ENCODE data around the gene SRSF7. TPM values are rescaled to one million over a fixed set of nuclear protein-coding genes. Genes with fewer than 3 reads are reported as not detected.
"Not testable (repeated sequence)": the region's sequence is repeated elsewhere in the genome, so short reads cannot be mapped to it uniquely, and the experiment has no call there.

Gene SRSF7
- total RNA-seq, 1 experiment from 2014 or later = 377 TPM

DNA sequence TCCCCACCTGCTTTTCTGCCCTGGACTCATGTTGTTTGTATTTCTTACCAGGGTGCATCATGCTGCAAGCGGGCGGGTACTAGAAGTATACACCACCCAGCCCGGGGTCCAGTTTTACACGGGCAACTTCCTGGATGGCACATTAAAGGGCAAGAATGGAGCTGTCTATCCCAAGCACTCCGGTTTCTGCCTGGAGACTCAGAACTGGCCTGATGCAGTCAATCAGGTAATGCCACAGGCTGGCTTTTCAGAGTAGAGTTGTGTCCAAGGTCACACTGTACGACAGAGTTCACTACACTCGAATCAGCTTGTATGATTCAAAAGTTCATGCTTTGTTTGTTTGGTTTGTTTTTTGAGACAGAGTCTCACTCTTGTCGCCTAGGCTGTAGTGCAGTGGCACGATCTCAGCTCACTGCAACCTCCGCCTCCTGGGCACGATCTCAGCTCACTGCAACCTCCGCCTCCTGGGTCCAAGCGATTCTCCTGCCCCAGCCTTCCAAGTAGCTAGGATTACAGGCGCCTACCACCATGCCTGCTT, 19.4 kb downstream of the SRSF7 start:
- DNase-seq (ENCODE audit: low read depth) = no peak

DNA sequence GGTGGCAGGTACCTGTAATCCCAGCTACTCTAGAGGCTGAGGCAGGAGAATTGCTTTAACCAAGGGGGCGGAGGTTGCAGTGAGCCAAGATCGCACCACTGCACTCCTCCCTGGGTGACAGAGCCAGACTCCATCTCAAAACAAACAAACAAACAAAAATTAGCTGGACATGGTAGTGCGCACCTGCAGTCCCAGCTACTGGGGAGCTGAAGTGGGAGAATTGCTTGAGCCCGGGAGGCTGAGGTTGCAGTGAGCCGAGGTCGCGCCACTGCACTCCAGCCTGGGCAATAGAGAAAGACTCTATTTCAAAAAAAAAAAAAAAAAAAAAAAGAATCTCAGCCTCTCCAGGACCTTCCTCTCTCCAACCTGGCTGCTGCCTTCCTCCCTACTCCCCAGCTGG, 20.1 kb downstream of the SRSF7 start:
- no peak for DNase-seq (ENCODE audit: low read depth)

DNA sequence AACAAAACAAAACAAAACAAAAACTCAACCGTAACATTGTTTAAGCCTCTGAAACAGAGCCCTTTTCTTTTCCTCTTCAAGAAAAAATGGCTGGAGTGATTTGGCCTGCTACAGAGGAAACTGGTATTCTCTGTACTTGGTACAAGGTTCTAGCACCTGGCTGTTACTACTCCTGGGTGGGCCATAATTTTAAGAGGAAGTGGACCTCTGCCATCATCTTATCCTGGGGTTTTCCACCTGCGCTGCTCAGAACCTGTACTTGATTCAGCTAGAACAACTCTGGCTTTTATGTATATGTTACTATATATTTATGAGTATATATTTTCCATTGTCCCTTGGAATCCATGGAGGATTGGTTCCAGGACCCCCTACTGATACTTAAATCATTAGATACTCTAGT, 22.5 kb downstream of the SRSF7 start:
- DNase-seq (ENCODE audit: low read depth) = no peak

DNA sequence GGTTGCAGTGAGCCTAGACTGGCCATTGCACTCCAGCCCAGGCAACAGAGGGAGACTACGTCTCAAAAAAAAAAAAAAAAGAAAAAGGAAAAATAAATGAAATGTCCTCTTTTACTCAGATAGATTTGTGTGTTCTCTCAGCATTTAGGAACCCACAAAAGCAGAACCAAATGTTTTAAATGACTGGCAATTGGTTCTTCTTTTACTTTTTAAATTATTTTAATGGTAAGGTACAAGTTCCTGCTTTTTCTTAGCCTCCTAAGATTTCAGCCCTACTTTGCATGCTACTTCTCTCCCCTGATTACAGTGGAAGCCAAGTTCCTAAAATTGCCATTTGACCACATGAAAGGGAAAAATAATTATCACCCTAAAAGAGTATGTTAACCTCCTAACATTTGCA, 23.5 kb downstream of the SRSF7 start:
- DNase-seq (ENCODE audit: low read depth) = no peak

DNA sequence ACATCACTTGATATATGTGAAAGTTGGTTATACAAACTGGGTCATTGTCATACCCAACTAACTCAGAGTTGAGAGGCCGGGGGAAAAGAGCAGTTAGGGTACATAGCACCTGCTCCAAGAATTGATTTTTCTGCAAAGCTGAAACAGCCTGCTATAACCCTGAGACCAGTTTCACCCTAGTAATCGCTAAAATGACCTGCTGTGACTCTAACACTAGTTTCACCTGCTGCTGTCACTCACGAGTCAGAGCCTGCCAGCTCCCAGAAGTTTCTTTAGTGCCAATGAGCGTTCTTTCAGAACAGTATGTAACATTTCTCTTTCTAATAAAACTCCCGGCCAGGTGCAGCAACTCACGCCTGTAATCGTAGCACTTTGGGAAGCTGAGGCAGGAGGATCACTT, 28.0 kb downstream of the SRSF7 start:
- DNase-seq (ENCODE audit: low read depth) = no peak

DNA sequence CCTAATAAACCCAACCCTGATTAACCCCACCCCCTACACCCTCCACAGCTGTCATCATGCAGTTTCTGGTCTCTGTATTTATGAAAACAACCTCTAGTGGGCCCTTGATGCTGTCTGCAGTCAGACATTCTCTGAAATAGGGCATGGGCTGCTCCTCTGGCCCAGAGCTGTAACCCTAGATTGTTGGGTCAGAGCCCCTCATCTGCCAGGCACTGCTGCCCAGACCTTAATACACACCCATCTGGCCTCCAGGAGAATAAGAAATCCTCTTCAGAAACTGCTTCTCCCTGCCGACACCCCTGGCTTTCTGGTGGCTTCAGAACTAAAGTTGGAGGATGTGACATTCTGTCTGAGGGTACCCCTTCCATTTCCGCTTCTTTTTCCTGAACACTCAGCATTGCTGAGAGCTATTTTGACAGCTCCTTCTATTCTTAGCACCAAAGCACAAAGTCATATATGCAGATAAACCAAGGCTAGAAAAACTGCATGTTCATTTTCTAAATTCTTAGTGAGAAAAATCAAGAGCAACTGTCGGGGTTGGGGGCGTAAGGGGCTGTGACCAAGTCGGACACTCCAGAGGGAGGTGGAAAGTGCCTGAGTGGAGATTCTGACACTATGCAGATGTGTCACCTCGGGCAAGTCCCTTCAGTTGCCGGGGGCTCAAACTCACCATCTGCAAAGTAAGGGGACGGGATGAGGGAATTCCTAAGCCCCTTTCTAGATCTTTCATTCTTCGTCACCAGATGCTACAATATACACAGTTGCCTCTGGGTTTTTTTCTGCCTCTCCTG, 28.7 kb downstream of the SRSF7 start:
- no peak for DNase-seq (ENCODE audit: low read depth)

DNA sequence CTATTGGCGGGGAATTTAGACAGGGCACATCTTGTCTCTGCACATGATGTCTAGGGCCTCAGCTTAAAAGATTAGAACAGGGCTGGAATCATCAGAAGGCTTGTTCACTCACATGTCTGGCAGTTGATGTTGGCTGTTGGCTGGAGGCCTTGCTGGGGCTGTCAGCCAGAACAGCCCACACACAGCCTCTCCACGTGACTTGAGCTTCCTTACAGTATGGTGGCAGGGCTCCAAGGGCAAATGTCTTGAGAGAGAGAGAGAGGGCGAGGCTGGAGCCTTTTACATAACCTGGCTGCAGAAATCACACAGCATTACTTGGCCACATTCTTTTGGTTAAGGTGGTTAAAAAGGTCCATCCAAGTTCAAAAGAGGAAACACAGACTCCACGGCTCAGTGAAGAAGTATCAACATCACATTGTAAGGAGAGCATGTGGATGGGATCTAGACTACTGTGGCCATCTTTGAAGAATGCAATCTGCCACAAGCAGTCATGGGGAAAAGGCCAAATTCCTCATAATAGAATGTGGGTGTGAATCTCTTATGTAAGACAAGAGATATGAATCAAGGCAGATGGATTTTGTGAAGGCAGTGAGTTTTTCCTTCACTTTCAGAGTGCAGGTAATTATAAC, 30.4 kb downstream of the SRSF7 start:
- DNase-seq (ENCODE audit: low read depth) = peak; percentile 86

DNA sequence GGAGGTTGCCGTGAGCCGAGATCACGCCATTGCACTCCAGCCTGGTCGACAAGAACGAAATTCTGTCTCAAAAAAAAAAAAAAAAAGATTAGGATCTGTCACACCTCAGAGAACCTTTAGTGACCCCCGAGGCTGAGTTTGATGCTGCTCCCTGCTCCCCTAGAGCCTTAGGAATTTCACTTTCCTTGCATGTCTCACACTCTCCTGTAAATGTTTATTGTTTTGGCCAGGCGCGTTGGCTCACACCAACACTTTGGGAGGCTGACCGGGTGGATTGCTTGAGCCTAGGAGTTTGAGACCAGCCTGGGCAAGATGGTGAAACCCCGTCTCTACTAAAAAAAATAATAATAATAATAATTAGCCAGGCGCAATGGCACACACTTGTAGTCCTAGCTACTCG, 31.5 kb downstream of the SRSF7 start:
- DNase-seq (ENCODE audit: low read depth) = no peak

DNA sequence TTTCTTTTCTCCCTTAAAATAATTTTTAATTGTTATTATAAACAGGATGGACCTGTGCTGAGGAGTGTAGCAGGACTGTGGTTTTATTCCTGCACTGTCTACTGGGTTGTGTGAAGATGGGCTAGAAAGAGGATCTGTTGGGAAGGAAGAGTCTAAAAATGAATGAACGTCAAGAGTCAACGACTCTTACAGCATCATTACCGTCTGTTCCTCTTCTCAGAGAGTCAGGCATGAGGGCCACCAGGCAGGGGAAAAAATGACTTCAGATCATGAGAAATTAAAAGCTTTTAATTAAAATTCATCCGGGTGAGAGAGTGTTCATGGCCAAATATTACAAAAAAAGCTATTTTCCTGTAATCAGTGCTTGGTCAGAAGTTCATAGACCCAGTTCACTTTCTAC, 32.6 kb downstream of the SRSF7 start:
- no peak for DNase-seq (ENCODE audit: low read depth)

DNA sequence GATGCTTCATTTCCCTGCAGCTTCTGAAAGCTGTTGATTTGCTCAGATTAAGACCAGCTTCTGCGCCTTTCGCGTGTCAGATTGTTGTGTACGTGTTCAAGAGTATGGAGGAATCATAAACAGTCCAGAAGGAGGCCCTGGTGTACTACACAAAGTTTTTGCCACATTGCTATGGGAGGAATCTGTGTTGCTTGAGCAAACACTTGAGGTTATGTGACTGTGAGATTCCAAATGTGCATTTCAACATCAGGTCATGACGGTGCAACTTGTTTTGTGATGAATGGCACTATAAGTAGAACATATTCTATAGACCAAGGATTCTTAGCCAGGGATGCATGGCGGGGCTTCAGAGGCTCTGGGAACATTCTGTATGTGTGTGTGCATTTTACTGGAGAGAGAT, 35.0 kb downstream of the SRSF7 start:
- DNase-seq (ENCODE audit: low read depth) = no peak

DNA sequence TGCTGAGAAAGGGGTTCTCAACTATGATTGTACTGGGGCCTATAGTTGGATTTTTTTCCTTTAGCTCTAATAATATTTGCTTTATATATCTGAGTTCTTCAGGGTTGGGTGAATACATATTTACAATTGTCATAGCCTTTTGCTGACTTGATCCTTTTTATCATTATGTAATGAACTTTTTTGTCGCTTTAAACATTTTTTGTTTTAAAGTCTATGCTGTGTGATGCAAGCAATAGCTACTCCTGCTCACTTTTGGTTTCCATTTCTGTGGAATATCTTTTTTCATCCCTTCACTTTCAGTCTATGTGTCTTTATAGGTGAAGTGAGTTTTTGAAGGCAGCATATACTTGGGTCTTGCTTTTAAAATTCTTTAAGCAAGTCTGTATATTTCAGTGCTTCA, 36.2 kb downstream of the SRSF7 start:
- not testable (repeated sequence) for DNase-seq (ENCODE audit: low read depth)

DNA sequence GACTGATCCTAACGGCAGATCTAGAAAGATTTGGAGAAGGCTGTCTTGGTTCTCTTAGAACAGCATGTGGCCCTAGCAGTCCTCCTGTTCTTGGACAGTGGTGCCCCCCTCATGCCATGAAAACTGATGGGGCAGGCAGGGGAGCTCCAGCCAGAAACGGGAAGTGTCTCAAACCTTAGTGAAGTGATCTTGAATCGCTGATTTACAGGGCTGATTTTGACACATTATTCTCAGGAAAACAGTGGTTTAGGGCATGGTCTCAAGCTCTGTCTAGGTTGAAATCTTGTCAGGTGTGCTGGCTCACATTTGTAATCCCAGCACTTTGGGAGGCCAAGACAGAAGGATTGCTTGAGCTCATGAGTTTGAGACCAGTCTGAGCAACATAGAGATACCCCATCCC, 37.8 kb downstream of the SRSF7 start:
- no peak for DNase-seq (ENCODE audit: low read depth)

DNA sequence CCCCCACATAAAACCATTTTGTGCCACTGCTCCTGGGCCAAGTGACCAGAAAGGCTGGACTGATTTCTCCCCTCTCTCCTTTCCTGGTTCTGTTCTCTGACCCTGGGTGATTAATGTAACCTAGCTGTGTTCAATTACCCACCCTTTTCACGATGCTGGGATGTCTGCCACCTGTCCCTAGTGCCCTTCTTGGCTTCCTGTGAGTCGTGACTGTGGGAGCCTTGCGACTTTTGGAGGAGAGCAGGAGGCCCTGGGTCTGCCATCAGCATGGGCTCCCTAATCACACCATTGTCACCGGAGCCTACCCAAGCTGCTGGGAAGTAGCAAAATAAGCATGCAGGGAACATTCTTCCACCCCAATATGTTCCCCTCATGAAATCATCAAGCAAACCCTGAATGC, 38.3 kb downstream of the SRSF7 start:
- DNase-seq (ENCODE audit: low read depth) = no peak

DNA sequence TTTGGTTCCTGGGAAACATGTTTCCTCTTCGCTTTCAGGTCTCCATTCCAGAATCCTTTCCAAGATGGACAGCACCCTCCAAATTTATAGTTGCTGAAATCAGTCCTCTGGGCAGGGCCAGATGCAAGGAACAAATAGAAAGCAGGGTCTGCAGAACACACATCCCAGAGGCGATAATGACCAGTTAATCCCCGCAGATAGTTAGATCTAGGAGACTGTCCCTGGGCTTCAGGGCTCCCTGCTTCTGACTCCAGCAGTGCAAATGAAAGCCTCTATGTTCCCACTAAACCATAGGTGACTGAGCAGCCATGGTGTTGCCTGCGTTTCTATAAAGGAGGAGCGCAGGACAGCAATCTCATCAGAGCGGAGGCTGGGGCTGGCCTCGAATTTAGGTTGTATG, 38.7 kb downstream of the SRSF7 start:
- DNase-seq (ENCODE audit: low read depth) = no peak

DNA sequence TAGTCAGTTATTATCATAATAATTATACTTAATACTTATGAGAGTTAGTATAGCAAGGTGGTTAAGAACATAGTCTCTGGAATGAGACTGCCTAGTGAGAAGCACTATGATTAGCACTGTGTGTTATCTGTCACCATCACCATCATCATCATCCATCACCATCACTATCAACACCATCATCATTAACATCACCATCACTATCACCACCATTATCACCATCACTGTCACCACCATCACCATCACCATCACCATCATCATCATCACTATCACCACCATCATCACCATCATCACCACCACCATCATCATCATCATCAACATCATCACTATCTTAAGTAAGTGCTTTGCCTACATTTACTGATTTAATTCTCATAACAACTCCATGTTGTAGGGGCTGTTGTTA, 39.6 kb downstream of the SRSF7 start:
- no peak for DNase-seq (ENCODE audit: low read depth)

DNA sequence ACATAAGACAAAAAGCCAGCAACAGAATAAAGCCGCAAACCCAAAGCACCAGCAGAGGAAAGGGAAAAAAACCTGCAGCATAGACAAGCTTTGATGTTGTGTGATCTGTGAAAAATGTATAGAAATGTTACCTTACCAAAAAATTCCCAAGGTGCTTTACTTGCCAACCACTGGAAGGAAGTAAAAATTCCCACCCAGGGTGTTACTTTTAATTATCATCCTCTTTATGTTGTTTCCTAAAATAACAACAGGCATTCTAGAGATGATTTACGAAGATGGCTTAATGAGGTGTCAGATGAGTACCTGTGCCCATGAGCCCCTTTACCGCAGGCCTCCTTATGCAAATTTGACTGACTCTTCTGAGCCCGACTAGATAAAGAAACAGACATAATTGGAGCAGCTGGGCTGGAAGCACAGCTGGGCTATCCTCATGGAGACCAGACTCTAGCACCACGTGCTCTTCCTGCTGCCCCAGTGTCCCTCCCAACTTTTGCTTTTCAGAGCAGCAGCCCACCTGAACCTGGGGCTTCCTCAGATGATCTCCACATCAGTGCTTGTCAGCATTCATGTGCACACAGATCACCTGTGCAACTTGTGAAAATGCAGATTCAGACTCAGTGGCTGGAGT, 41.5 kb downstream of the SRSF7 start:
- no peak for DNase-seq (ENCODE audit: low read depth)

DNA sequence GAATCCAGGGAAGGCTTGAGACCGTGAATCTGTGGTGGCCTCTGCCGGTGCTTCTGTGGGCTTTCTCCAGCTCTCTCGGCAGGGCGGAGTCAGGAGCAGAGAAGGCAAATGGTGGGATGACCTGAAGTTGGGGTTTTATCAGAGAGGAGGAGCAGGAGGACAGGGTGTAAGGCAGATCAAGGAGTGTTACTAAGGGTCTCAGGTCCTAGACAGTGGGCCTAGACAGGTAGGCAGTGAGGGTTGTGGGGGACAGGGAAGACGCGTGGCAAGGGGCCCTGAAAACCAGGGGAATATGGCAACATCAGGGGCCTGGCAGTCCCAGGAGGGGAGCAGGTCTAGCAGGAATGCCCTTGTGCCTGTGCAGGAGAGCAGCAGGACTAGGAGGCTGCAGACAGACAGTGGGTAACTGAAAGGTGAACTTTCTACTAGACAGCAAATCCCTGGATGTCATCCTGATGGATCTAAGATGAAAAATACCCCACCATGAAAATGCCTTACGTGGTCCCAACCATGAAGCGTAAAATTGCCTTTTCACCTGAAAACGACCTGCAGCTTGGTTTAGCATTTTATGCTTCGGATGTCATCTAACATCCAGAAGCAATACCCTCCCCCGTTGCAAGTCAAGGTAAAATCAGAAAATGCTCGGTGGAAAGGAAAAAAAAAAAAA, 42.1 kb downstream of the SRSF7 start:
- DNase-seq (ENCODE audit: low read depth) = no peak

DNA sequence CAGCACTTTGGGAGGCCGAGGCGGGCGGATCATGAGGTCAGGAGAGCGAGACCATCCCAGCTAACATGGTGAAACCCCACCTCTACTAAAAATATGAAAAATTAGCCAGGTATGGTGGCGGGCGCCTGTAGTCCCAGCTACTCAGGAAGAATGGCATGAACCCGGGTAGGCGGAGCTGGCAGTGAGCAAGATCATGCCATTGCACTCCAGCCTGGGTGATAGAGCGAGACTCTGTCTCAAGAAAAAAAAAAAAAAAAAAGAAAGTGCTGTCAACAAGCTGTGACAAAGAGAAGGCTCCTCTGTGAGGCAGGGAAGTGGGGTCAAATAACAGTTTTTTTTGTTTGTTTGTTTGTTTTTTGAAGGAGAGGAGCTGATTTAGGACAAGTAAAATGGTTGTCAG, 42.7 kb downstream of the SRSF7 start:
- DNase-seq (ENCODE audit: low read depth) = not testable (repeated sequence)

DNA sequence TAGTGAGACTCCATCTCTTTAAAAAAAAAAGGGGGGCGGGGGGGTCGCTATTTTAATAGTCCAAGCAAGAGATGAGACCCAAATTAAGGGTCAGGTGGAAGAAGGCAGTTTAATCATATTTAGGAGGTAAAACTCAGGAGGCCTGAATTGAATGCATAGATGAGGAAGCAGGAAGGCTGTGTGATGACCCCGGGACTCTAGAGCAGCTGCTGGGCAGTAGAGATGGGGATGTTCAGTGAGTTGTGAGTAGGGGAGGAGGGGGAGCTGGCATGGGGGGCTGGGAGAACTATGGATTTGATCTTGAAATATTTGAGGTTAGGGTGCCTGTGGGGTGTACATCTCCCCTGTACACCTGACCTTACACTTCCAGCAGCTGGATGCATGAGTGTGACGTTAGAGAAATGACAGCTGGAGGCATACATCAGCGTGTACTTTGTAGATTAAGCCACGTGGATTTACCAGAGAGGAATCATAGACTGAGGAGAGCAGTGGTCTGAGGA, 44.3 kb downstream of the SRSF7 start:
- no peak for DNase-seq (ENCODE audit: low read depth)

DNA sequence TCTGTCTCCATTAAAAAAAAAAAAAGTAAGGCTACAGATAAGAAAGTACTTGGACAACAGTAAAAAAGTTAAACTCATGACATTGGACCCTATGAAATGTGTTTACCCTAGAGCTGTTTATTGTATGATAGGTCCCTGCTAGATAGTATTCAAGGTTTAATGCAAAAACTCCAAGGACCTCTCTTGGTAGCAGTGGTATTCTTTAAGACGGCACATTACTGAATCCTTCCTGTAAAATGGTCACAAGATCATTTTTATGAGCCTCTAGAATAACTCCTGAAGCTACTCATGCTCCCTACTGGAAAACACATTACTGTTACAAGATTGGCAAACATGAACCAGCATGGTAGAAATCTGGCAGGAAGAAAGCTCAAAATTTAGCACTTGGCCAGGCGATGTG, 46.5 kb downstream of the SRSF7 start:
- no peak for DNase-seq (ENCODE audit: low read depth)

DNA sequence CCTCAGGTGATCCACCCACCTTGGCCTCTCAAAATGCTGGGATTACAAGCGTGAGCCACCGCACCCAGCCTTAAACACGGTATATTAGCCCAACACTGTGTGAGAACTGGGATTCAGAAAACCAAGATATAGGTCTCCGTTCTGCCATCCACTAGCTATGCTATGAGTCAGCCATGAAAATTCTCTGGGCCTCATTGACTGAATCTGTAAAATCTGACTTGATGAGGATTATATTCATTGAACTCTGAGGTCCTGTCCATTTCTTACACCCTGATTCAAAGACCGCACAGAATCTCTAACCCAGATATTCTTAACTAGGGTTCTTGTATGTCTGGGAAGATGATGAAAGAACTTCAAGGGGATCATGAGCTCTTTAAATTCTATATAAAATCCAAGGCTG, 47.8 kb downstream of the SRSF7 start:
- peak; percentile 13 for DNase-seq (ENCODE audit: low read depth)

DNA sequence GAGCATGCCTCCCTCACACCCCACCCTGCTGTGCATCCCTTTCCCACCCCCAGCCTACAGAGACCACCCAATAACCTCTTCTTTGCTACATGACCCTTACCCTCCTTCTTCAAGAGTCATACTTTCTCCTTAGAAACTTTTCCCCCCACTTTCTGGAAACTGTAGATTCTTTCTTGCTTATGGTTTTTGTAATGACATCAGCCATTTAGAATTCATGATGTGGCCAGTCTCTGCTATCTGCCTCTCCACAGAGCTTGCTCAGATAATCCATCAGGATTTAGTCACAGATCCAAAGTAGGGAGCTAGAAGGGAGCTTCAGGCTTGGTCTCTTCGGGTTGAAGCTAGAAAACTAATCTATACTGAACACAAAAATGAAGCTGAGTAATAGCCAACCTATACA, 48.7 kb downstream of the SRSF7 start:
- peak; percentile 78 for DNase-seq (ENCODE audit: low read depth)
